ENCODE data around the gene RMRP. TPM values are rescaled to one million over a fixed set of nuclear protein-coding genes. Genes with fewer than 3 reads are reported as not detected.
"Not testable (repeated sequence)": the region's sequence is repeated elsewhere in the genome, so short reads cannot be mapped to it uniquely, and the experiment has no call there.

RMRP gene
- total and polyA plus RNA-seq, 2 experiments from 2014 or later: 6,299 TPM; not detected in 1

DNA sequence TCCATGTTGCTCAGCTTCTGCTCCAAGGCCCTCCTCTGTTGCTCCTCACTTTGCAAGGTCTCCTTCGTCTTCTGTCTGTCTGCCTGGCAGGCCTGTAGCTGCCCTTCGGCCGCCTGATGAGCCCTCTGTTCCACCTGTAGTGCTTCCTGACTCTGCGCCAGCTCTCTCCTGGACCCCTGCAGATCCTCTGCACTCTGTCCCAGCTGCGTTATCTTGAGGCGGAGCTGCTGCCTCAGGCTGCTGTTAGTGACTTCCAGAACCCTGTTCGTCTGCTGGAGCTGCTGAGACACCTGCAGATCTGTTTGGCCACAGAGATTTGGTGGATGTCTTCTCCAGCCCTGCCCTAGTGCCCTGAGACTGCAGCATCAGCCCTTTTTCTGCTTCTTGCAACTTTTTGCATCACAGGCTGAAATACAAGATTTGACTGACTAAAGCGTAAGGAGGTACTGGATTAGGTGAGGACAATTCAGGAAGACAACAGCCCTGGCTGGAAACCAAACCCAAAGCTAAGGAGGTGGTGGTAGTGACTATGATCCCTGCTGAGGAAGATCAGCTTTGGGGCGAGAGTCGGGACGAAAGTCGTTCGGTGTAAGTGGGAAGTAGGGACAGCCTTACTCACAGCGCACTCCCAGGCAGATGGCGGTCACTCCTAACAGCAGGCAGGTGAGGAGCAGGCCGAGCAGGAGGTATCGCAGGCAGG, 41.7 kb downstream of the RMRP start:
- H3K9me3 ChIP-seq (ENCODE audit: low read depth): no peaks in the 10 kb centered on the region
- no peaks in the 10 kb centered on the region for H3K4me1 ChIP-seq (ENCODE audit: low read depth)
- H3K27me3 ChIP-seq: peaks cover 42% of the 10 kb centered on the region
- H3K4me3 ChIP-seq: no peak overlapping the region
- TF ChIP-seq, protein P1, sequence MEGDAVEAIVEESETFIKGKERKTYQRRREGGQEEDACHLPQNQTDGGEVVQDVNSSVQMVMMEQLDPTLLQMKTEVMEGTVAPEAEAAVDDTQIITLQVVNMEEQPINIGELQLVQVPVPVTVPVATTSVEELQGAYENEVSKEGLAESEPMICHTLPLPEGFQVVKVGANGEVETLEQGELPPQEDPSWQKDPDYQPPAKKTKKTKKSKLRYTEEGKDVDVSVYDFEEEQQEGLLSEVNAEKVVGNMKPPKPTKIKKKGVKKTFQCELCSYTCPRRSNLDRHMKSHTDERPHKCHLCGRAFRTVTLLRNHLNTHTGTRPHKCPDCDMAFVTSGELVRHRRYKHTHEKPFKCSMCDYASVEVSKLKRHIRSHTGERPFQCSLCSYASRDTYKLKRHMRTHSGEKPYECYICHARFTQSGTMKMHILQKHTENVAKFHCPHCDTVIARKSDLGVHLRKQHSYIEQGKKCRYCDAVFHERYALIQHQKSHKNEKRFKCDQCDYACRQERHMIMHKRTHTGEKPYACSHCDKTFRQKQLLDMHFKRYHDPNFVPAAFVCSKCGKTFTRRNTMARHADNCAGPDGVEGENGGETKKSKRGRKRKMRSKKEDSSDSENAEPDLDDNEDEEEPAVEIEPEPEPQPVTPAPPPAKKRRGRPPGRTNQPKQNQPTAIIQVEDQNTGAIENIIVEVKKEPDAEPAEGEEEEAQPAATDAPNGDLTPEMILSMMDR (IDR thresholded peaks at IDR 0.05; ENCODE audit: low read depth, low read length): no peak
- H3K36me3 ChIP-seq: no peaks in the 10 kb centered on the region
- DNase-seq (ENCODE audit: low read depth in 1 of 2, low spot score in 1 of 2): no peak
- no peak overlapping the region for H3K27ac ChIP-seq

DNA sequence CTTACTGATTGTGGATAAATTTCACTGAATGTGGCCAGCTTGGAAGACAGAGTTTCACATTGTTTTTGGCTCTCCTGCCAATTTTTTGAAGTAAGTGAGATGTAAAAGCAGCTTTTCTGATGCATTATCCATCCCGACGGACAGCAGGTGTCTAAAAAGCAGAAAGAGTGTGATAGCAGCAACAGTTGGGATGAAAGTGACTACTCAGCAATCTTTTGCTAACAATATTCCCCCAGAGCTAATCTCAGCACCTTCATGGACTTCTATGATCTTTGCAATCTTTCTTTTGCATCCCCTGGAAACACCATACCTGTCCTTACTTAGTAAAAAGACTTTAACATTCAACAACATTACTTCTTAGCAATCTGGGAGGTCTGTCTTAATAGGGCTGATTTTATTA, 45.0 kb downstream of the RMRP start:
- Histone ChIP-seq H3K4me1 (ENCODE audit: low read depth) (no peaks in the 10 kb centered on the region), H3K36me3 (peaks cover 7% of the 10 kb centered on the region), H3K9me3 (ENCODE audit: low read depth) (no peaks in the 10 kb centered on the region), H3K27me3 (peaks cover 33% of the 10 kb centered on the region), H3K4me3 (no peak overlapping the region), H3K27ac (no peak overlapping the region)
- TF ChIP-seq, protein P1 (IDR thresholded peaks at IDR 0.05; ENCODE audit: low read depth, low read length): no peak
- DNase-seq (ENCODE audit: low read depth in 1 of 2, low spot score in 1 of 2): no peak

GRCh38 chr9:35612066-35612465, 45.8 kb downstream of the RMRP start:
- peaks cover 10% of the 10 kb centered on the region for H3K36me3 ChIP-seq

GRCh38 chr9:35611230-35611797, 46.5 kb downstream of the RMRP start:
- Histone ChIP-seq H3K36me3 (peaks cover 10% of the 10 kb centered on the region), H3K27ac (no peak overlapping the region), H3K4me3 (no peak overlapping the region), H3K27me3 (peaks cover 18% of the 10 kb centered on the region), H3K4me1 (ENCODE audit: low read depth) (peaks cover 1% of the 10 kb centered on the region), H3K9me3 (ENCODE audit: low read depth) (no peaks in the 10 kb centered on the region)
- DNase-seq (ENCODE audit: low read depth in 1 of 2, low spot score in 1 of 2): peak; percentile 56 to 58
- TF ChIP-seq, protein P1 (IDR thresholded peaks at IDR 0.05; ENCODE audit: low read depth, low read length): peak; percentile 79

More at GRCh38 chr9:35612066-35612465, 45.8 kb downstream of the RMRP start:
- not testable (repeated sequence) for H3K9me3 ChIP-seq (ENCODE audit: low read depth); H3K4me1 ChIP-seq (ENCODE audit: low read depth); H3K4me3 ChIP-seq; H3K27ac ChIP-seq; DNase-seq (ENCODE audit: low read depth in 1 of 2, low spot score in 1 of 2)
- H3K27me3 ChIP-seq: peaks cover 26% of the 10 kb centered on the region

DNA sequence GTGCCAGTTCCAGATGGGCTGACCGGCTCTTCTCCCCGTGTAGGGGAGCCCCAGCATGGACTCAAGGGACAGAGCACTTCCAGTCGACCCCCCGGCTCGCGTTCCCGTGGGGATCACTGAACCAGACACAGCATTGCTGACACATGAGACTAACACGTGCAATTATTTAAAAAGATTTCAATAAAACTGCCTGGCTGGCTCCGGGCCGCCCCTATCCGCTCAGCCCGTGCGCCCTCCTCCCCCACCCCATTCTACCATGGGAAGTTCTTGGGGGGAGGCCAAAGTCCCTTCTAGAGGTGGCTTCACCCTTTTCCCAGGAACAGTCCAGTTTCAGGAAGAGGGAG, 48.0 kb downstream of the RMRP start:
- Histone ChIP-seq H3K4me1 (ENCODE audit: low read depth) (peaks cover 3% of the 10 kb centered on the region), H3K36me3 (peaks cover 10% of the 10 kb centered on the region), H3K27ac (no peak overlapping the region), H3K4me3 (no peak overlapping the region), H3K27me3 (peaks cover 5% of the 10 kb centered on the region), H3K9me3 (ENCODE audit: low read depth) (no peaks in the 10 kb centered on the region)
- no peak for DNase-seq (ENCODE audit: low read depth in 1 of 2, low spot score in 1 of 2)
- TF ChIP-seq, protein P1 (IDR thresholded peaks at IDR 0.05; ENCODE audit: low read depth, low read length): no peak
